DND-41 (cell line): Measurements from ENCODE around the gene PPP3CA.

Experiments
- ATAC-seq: fragments of 200-7000 bp; cut with Tn5 transposase; 3 replicates; pipeline ENCODE4 v1.9.1; 2021; ENCODE audit warnings: low read depth; ENCODE audit not compliant: insufficient read depth
- DNase-seq: peaks from one replicate; pipeline ENCODE4 v3.0.0-alpha.2; 2020
- H2AFZ ChIP-seq: 2 replicates; pipeline ENCODE4 v1.6.0; 2012; ENCODE audit warnings: low read depth, low read length
- H3K27ac ChIP-seq: 2 replicates; pipeline ENCODE4 v1.5.1; 2012; ENCODE audit warnings: low read length, inconsistent platforms
- H3K27me3 ChIP-seq: fragments of 200-600 bp; sonication (generic); 2 replicates; pipeline ENCODE4 v1.6.0; 2012; ENCODE audit warnings: low read length, mild to moderate bottlenecking, inconsistent platforms; ENCODE audit not compliant: insufficient read depth, poor library complexity
- H3K36me3 ChIP-seq: 2 replicates; pipeline ENCODE4 v1.5.1; 2012; ENCODE audit warnings: low read length, inconsistent platforms; ENCODE audit not compliant: insufficient read depth
- H3K4me1 ChIP-seq: 2 replicates; pipeline ENCODE4 v1.5.1; 2012; ENCODE audit warnings: mild to moderate bottlenecking, low read length; ENCODE audit not compliant: insufficient read depth
- H3K4me2 ChIP-seq: 2 replicates; pipeline ENCODE4 v1.6.0; 2012; ENCODE audit warnings: mild to moderate bottlenecking, moderate library complexity, low read length, inconsistent platforms; ENCODE audit not compliant: insufficient read depth
- H3K4me3 ChIP-seq, 2 experiments: fragments of 200-600 bp in 1 of 2; shearing (Covaris generic) in 1 of 2; 2 replicates each; pipeline ENCODE4 v1.5.1; 2012 to 2016; ENCODE audit warnings: inconsistent platforms in 2 of 2, low read length in 2 of 2, mild to moderate bottlenecking in 2 of 2, low read depth in 1 of 2, moderate library complexity in 1 of 2
- H3K79me2 ChIP-seq: 2 replicates; pipeline ENCODE4 v1.6.0; 2012; ENCODE audit warnings: low read length, inconsistent platforms; ENCODE audit not compliant: insufficient read depth
- H3K9ac ChIP-seq: 2 replicates; pipeline ENCODE4 v1.6.0; 2012; ENCODE audit warnings: low read depth, mild to moderate bottlenecking, inconsistent platforms, low read length, moderate library complexity
- H3K9me3 ChIP-seq: 2 replicates; pipeline ENCODE4 v1.5.1; 2012; ENCODE audit warnings: low read length, moderate library complexity, mild to moderate bottlenecking, inconsistent platforms; ENCODE audit not compliant: insufficient read depth, severe bottlenecking
- H4K20me1 ChIP-seq: 2 replicates; pipeline ENCODE4 v1.6.0; 2012; ENCODE audit warnings: low read length; ENCODE audit not compliant: insufficient read depth
- EZH2 ChIP-seq: IDR thresholded peaks from 3 replicates; pipeline ENCODE4 v1.6.1; 2012; ENCODE audit warnings: borderline replicate concordance, low read depth, mild to moderate bottlenecking, moderate library complexity, low read length, inconsistent platforms; ENCODE audit not compliant: severe bottlenecking
- TF ChIP-seq, protein P1 (sequence below): IDR thresholded peaks from 2 replicates; pipeline ENCODE4 v1.5.1; 2012; ENCODE audit warnings: borderline replicate concordance, low read length, moderate library complexity, mild to moderate bottlenecking; ENCODE audit not compliant: poor library complexity, severe bottlenecking; ENCODE audit errors: extremely low read depth

Gene PPP3CA

DNA sequence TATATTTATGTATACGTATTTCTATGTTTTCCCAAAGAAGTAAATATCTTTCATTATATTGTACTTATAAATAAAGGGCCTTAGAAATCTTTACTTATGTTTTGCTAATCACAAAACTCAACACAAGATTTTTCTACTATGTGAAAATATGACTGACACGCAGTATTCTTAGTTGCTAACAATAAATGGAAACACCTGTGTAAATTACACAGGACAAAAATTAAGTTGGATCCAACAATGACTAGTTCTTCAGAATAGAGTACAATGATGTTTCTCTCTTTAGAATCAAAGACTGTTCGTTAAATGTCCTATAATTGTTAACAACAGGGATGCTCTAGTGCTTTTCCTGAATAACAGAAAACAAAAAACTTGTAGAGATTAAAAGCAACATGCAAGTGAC lies 96.1 kb downstream of the PPP3CA start:
- no peaks in the 10 kb centered on the region for H3K36me3 ChIP-seq
- H3K4me2 ChIP-seq: no peak overlapping the region
- H3K4me1 ChIP-seq: no peaks in the 10 kb centered on the region
- 0 out of 2 replicates have a peak, but pooled peaks cover 3% of the 10 kb centered on the region for H4K20me1 ChIP-seq
- H3K79me2 ChIP-seq: peaks cover 14% of the 10 kb centered on the region; the same call in 1 of the 2 replicates
- H3K9me3 ChIP-seq: no peaks in the 10 kb centered on the region
- TF ChIP-seq, protein P1, sequence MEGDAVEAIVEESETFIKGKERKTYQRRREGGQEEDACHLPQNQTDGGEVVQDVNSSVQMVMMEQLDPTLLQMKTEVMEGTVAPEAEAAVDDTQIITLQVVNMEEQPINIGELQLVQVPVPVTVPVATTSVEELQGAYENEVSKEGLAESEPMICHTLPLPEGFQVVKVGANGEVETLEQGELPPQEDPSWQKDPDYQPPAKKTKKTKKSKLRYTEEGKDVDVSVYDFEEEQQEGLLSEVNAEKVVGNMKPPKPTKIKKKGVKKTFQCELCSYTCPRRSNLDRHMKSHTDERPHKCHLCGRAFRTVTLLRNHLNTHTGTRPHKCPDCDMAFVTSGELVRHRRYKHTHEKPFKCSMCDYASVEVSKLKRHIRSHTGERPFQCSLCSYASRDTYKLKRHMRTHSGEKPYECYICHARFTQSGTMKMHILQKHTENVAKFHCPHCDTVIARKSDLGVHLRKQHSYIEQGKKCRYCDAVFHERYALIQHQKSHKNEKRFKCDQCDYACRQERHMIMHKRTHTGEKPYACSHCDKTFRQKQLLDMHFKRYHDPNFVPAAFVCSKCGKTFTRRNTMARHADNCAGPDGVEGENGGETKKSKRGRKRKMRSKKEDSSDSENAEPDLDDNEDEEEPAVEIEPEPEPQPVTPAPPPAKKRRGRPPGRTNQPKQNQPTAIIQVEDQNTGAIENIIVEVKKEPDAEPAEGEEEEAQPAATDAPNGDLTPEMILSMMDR: no peak
- TF ChIP-seq EZH2: no peak
- ATAC-seq (no peak), DNase-seq (no peak)
- H3K9ac ChIP-seq: no peak overlapping the region
- no peak overlapping the region for H3K4me3 ChIP-seq
- H3K27me3 ChIP-seq: no peaks in the 10 kb centered on the region
- H2AFZ ChIP-seq: no peak overlapping the region
- no peak overlapping the region for H3K27ac ChIP-seq

DNA sequence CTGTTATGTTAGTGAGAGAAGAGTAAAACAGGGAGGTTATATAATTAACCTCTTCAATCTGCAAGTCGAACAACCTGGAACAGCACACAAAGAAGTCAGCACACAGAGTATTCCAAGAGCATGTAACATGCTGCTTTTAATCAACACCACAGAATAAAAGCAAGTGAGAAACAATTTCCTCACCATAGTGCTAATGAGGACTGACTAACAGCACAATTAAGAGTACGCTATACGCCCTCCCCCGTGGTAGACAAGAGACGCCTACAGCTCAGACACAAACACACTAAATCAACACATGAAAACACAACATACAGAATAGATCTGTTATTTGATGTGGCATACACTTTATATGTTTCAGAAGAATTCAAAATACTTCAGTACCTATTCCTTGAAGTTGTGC lies 103.0 kb downstream of the PPP3CA start:
- peaks cover 17% of the 10 kb centered on the region for H3K79me2 ChIP-seq
- DNase-seq: no peak

DNA sequence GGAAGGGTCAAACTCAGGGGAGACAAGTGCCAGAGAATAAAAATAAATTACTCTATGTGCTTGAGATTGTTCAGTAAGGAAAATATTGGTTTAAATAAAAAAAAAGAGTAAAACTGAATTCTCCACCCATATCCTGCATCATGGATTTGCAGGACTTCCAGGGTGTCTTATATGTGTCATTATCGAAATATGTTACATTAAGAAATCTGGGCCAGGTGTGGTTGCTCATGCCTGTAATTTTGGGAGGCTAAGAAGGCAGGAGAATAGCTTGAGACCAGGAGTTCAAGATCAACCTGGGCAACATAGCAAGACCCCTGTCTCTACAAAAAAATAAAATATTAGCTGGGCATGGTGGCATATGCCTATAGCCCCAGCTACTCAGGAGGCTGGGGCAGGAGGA lies 104.9 kb downstream of the PPP3CA start:
- DNase-seq (no peak), ATAC-seq (no peak)
- no peaks in the 10 kb centered on the region for H3K4me1 ChIP-seq
- peaks cover 8% of the 10 kb centered on the region for H4K20me1 ChIP-seq
- H3K27me3 ChIP-seq: no peaks in the 10 kb centered on the region
- no peak overlapping the region for H3K9ac ChIP-seq
- H3K79me2 ChIP-seq: peaks cover 27% of the 10 kb centered on the region
- no peaks in the 10 kb centered on the region for H3K9me3 ChIP-seq
- no peak overlapping the region for H3K4me3 ChIP-seq
- H3K36me3 ChIP-seq: no peaks in the 10 kb centered on the region
- TF ChIP-seq, protein P1: no peak
- no peak for TF ChIP-seq EZH2
- H3K4me2 ChIP-seq: no peak overlapping the region
- no peak overlapping the region for H3K27ac ChIP-seq
- H2AFZ ChIP-seq: no peak overlapping the region

More for the DNA sequence above, 103.0 kb downstream of the PPP3CA start:
- Histone ChIP-seq H3K9ac (no peak overlapping the region), H3K27ac (no peak overlapping the region), H3K36me3 (no peaks in the 10 kb centered on the region), H3K4me1 (no peaks in the 10 kb centered on the region), H2AFZ (no peak overlapping the region), H3K4me2 (no peak overlapping the region), H4K20me1 (0 out of 2 replicates have a peak, but pooled peaks cover 3% of the 10 kb centered on the region), H3K27me3 (no peaks in the 10 kb centered on the region), H3K4me3 (no peak overlapping the region), H3K9me3 (no peaks in the 10 kb centered on the region)
- TF ChIP-seq EZH2: no peak
- no peak for ATAC-seq

- ATAC-seq: no peak
- Histone ChIP-seq H3K9ac (no peak overlapping the region), H3K27ac (no peak overlapping the region), H3K27me3 (no peaks in the 10 kb centered on the region), H3K4me3 (no peak overlapping the region), H3K4me1 (no peaks in the 10 kb centered on the region), H2AFZ (no peak overlapping the region), H3K36me3 (no peaks in the 10 kb centered on the region), H3K79me2 (peaks cover 33% of the 10 kb centered on the region), H3K4me2 (no peak overlapping the region), H4K20me1 (peaks cover 10% of the 10 kb centered on the region), H3K9me3 (no peaks in the 10 kb centered on the region)
- DNase-seq: no peak
- TF ChIP-seq EZH2: no peak
- TF ChIP-seq, protein P1: no peak
Observed at GRCh38 chr4:101240099-101240498, 107.2 kb downstream of the PPP3CA start.
